NOMO-1 treated with DMSO at 0.1 percent for 48 hours (cell line): ENCODE measurements around the gene ANO5.
A peak's percentile ranks its signal among the peaks of the same experiment; 100 is the strongest.
"Not testable (repeated sequence)": the region's sequence is repeated elsewhere in the genome, so short reads cannot be mapped to it uniquely, and the experiment has no call there.

Experiments
- DNase-seq: peaks from one replicate; lab custom pipeline; 2025; ENCODE audit not compliant: unreplicated experiment; lab: John Stamatoyannopoulos, UW

The ANO5 gene

GRCh38 chr11:22199243-22199642 lies 6.4 kb downstream of the ANO5 start:
- DNase-seq: no peak

- no peak for DNase-seq
Measured at GRCh38 chr11:22203281-22203680, 10.4 kb downstream of the ANO5 start.

DNA sequence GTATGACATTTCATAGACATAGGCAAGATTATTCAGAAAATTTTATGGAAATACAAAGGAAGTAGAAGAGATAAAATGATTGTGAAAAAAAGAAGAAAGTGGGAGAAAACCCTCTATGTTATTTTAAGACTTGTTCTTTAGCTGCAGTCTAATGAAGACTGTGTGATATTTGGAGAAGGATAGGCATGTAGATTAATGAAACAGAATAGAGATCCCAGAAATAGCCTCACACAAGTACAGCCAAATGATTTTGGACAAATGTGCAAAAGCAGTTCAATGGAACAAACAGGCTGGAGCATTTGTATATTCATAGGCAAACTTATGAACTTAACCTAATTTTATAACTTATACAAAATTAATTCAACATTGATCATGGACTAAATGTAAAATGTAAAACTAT lies 14.3 kb downstream of the ANO5 start:
- no peak for DNase-seq

GRCh38 chr11:22208151-22208858 lies 15.4 kb downstream of the ANO5 start:
- DNase-seq: no peak

DNA sequence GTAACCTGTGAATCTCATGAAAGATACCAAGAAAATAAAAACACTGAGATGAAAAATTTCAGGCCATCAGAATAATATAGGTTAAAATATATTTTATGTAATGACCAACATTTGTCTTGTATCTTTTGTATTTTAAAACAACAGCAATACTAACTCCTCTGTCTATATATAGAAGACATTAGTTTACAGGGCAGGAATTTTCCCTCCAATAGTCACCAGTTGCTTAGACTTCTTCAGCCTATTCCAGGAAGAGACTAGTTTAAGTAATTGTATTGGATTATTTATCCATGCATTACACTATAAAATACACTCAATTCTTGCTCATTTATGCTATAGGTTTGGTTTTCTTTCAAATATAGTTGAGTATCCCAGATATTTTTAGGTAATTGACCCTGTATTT lies 24.1 kb downstream of the ANO5 start:
- no peak for DNase-seq

- DNase-seq: no peak
Measured at GRCh38 chr11:22221143-22221542, 28.3 kb downstream of the ANO5 start.

DNA sequence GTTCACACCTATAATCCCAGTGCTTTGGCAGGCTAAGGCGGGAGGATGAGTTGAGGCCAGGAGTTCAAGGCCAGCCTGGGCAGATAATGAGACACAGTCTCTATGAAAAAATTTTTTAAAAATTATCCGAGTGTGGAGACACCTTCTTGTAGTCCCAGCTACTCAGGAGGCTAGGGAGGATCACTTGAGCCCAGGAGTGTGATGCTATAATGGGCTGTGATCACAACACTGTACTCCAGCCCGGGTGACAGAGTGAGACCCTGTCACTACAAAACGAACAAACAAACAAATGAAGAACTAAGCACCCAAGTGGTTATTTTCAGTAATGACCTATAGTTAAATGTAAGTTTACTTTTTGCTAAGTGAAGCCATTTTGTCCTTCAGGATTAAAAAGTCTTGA lies 32.3 kb downstream of the ANO5 start:
- no peak for DNase-seq

DNA sequence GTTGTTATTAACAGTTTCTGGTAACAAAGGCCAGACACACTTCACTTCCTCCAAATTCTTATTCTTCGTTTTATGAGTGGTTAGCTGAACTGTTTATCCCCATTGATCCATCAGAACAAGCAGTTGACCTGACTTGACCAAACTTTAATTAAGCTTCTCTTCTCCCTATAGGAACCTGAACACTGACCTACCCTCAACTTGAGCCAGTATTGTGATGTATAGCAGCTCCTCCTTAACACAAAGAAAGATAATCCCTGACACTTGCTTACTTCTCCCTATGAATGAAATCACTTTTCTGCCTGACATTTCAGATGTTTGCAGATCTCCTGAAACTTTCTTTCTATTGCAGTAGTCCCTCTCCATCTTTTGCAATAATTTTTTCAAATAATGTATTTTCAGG lies 41.9 kb downstream of the ANO5 start:
- DNase-seq: no peak

DNA sequence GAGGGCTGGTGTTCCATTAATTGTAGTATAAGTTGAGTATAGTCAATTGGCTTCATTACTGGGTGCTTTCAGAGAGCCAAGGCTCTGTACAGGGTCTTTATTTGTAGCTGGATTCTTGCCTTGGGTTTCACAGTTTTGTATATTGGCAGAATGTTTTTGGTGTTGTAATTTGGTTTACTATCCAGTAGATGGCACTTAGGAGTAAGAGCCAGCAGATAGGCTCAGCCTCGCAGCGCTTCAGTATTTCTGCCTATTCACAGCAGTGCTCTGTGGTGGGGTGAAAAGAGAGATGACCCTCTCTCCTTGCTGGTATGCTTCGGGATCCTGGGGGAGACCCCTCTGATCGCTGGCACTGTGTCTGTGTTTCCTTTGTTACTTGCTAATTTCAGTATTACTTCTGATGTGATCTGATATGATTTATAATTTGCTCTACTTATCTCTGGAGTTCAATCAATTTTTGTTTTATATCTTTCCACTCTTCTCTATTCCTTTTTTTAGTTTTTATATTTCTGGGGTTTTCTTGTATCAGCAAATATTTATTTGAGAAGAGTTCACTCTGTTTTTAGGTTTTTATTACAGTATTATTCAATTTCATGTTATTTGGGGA lies 52.2 kb downstream of the ANO5 start:
- DNase-seq: peak; percentile 23

DNA sequence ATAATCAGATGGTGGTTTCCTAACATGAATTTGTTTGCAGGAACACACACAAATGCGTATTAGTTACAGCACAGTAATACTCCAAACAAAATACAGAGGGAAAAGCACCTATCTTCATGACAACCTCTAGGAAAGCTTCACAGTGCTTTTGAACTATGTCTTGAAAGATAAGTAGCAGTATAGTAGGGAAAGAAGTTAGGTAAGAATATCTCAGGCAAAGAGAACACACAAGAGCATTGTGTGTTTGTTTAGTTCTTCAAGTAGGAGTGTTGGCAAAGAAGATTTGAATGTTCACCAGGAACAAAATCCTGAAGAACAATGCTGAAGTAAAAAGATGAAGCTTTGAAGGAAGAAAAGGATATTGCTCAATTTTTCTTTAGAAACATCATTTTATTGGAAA lies 54.1 kb downstream of the ANO5 start:
- DNase-seq: no peak

GRCh38 chr11:22249871-22250270 lies 57.0 kb downstream of the ANO5 start:
- DNase-seq: no peak

DNA sequence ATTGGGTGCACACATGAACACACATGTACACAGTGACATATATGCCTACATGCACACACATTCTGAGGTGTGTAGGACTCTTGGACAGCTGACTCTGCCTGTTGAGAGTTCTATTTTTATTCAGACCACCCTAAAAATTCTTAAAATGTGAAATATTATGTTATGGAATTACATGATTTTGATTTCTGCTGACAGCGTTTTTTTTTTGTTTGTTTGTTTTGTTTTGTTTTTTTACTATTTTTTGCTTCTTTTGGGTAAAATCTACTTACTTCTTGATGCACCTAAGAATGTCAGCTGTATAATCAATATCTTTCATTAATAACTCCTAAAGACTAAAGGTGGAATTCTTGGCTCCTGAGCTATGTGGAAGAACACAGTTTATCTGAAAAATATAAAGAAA lies 64.0 kb downstream of the ANO5 start:
- no peak for DNase-seq

- DNase-seq: no peak
Measured at GRCh38 chr11:22263613-22264012, 70.7 kb downstream of the ANO5 start.

DNA sequence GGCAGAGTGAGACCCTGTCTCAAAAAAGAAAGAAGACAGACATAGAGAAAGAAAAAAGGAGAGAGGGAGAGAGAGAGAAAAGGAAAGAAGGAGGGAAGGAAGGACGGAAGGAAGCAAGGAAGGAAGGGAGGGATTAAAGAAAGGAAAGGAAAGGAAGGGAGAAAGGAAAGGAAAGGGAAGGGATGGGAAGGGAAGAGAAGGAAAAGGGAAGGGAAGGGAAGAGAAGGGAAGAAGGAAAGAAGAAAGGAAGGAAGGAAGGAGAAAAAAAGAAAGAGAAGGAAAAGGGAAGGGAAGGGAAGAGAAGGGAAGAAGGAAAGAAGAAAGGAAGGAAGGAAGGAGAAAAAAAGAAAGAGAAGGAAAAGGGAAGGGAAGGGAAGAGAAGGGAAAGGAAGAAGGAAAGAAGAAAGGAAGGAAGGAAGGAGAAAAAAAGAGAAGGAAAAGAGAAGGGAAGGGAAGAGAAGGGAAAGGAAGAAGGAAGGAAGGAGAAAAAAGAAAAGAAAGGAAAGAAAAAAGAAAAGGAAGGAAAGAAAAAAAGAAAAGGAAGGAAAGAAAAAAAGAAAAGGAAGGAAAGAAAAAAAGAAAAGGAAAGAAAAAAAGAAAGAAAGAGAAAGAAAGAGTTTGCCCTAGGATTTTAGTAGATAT lies 76.2 kb downstream of the ANO5 start:
- DNase-seq: not testable (repeated sequence)

DNA sequence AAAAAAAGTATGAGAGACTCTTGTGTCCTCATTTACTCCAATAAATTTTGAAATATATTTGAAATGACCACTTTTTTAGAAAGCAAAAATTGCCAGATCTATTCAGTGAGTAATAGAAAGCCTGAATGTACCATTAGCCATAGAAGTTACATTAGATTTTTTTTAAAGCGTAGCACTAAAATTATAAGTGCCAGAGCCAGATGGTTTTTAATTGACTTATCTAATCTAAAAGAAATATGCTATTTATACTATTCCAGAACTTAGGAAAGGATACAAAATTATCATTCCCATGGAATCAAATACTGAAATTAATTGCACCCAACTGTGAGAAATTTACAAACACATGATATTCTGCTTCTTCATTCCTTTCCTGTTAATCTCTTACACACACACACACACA lies 80.9 kb downstream of the ANO5 start:
- no peak for DNase-seq

GRCh38 chr11:22275600-22275999 lies 82.7 kb downstream of the ANO5 start:
- peak; percentile 40 for DNase-seq

- no peak for DNase-seq
Measured at GRCh38 chr11:22276535-22276934, 83.7 kb downstream of the ANO5 start.

GRCh38 chr11:22284991-22285390 lies 92.1 kb downstream of the ANO5 start:
- DNase-seq: not testable (repeated sequence)

GRCh38 chr11:22302368-22302767 lies 109.5 kb downstream of the ANO5 start:
- no peak for DNase-seq

- peak; percentile 54 for DNase-seq
Measured at GRCh38 chr11:22304337-22304961, 111.6 kb downstream of the ANO5 start.

DNA sequence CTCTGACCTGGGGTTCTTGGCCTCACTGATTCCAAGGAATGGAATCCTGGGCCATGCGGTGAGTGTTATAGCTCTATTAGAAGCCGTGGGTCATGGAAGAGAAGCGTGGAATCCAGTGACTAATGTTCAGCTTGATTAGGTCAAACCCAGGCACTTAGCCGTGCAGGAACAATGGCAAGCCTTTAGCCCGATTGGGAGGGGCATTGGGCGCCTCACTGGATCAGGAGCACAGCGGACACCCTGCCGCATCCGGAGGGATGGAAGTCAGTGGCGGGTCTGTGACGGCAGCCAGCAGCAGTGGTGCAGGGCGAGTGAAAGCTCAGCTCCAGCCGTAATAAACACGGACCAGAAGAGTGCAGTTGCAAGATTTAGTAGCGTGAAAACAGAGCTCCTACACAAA lies 124.8 kb downstream of the ANO5 start:
- DNase-seq: no peak

DNA sequence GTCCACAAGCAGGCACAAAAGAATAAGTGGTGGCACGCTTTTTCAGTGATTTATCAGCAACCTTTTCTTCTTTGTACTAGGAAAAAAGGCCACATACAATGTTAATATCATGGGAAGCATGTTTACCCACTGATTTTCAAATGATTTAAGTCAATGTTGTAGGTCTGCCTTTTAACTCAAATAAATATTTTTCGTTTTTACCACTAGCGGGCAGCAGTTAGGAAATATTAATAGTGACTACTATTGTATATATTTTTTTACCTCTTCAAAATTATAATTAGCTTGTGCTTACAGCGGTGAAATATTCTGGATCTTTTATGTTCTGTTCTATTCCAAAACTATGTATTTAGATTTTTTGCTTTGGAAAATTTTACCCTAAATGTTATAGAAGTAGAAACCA lies 138.9 kb downstream of the ANO5 start:
- no peak for DNase-seq
